ENCODE data around the gene CIBAR2.

The CIBAR2 gene

DNA sequence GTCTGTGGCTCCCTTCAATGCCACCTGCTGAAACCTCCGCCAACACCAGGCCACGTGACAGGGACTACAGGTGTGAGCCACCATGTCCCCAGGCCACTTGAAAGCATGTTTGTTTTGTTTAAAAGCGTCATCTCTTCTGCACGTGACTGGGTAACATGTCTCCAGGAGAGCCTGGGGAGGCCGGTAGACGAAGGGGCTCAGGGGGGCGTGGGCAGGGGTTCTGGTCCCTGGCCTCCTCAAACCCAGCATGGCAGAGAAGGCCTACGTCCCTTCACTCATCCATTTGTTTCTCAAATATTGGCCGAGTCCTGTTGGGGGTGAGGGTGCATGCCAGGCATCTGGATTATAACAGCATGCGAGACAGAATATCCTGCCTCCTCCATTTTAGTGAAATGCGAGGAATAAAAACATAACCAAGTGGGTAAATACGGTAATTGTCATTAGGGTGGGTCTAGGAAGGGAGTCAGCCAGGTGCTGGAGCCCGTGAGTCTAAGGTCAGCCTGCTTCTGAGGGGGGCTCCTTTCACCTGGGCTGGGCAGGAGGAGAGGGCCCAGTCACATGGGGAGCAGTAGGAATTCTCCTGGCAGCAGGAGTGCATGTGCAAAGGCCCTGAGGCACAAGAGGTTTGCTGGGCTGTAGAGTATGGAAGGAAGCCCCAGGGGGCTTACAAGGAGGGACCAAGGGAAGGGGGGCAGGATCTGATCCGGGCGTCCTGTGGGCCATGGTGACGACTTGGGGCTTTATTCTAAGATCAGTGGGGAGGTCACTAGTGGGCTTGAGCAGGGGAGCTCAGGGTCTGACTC lies 26.8 kb upstream of the CIBAR2 start:
- DNase-seq (ENCODE audit: low read depth in 1 of 2, low spot score in 1 of 2) = no peak
- Histone ChIP-seq H3K4me3 (replicated peaks; ENCODE audit: insufficient read depth, low read length) (no peak overlapping the region), H3K27ac (replicated peaks) (no peak overlapping the region), H3K27me3 (ENCODE audit: insufficient read depth, poor library complexity, severe bottlenecking) (peaks cover 33% of the 10 kb centered on the region)
- TF ChIP-seq SPI1 (IDR thresholded peaks at IDR 0.05; ENCODE audit: borderline replicate concordance, low read depth) (no peak), GABPA (IDR thresholded peaks at IDR 0.05; ENCODE audit: low read depth) (no peak), POLR2AphosphoS5 (IDR thresholded peaks at IDR 0.05; ENCODE audit: low read depth) (no peak)
- TF ChIP-seq, protein P1, sequence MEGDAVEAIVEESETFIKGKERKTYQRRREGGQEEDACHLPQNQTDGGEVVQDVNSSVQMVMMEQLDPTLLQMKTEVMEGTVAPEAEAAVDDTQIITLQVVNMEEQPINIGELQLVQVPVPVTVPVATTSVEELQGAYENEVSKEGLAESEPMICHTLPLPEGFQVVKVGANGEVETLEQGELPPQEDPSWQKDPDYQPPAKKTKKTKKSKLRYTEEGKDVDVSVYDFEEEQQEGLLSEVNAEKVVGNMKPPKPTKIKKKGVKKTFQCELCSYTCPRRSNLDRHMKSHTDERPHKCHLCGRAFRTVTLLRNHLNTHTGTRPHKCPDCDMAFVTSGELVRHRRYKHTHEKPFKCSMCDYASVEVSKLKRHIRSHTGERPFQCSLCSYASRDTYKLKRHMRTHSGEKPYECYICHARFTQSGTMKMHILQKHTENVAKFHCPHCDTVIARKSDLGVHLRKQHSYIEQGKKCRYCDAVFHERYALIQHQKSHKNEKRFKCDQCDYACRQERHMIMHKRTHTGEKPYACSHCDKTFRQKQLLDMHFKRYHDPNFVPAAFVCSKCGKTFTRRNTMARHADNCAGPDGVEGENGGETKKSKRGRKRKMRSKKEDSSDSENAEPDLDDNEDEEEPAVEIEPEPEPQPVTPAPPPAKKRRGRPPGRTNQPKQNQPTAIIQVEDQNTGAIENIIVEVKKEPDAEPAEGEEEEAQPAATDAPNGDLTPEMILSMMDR (IDR thresholded peaks at IDR 0.05; ENCODE audit: insufficient read depth, low read length) = no peak
- TF ChIP-seq, protein P2, sequence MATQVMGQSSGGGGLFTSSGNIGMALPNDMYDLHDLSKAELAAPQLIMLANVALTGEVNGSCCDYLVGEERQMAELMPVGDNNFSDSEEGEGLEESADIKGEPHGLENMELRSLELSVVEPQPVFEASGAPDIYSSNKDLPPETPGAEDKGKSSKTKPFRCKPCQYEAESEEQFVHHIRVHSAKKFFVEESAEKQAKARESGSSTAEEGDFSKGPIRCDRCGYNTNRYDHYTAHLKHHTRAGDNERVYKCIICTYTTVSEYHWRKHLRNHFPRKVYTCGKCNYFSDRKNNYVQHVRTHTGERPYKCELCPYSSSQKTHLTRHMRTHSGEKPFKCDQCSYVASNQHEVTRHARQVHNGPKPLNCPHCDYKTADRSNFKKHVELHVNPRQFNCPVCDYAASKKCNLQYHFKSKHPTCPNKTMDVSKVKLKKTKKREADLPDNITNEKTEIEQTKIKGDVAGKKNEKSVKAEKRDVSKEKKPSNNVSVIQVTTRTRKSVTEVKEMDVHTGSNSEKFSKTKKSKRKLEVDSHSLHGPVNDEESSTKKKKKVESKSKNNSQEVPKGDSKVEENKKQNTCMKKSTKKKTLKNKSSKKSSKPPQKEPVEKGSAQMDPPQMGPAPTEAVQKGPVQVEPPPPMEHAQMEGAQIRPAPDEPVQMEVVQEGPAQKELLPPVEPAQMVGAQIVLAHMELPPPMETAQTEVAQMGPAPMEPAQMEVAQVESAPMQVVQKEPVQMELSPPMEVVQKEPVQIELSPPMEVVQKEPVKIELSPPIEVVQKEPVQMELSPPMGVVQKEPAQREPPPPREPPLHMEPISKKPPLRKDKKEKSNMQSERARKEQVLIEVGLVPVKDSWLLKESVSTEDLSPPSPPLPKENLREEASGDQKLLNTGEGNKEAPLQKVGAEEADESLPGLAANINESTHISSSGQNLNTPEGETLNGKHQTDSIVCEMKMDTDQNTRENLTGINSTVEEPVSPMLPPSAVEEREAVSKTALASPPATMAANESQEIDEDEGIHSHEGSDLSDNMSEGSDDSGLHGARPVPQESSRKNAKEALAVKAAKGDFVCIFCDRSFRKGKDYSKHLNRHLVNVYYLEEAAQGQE (IDR thresholded peaks at IDR 0.05; ENCODE audit: insufficient replicate concordance, low read depth) = no peak

DNA sequence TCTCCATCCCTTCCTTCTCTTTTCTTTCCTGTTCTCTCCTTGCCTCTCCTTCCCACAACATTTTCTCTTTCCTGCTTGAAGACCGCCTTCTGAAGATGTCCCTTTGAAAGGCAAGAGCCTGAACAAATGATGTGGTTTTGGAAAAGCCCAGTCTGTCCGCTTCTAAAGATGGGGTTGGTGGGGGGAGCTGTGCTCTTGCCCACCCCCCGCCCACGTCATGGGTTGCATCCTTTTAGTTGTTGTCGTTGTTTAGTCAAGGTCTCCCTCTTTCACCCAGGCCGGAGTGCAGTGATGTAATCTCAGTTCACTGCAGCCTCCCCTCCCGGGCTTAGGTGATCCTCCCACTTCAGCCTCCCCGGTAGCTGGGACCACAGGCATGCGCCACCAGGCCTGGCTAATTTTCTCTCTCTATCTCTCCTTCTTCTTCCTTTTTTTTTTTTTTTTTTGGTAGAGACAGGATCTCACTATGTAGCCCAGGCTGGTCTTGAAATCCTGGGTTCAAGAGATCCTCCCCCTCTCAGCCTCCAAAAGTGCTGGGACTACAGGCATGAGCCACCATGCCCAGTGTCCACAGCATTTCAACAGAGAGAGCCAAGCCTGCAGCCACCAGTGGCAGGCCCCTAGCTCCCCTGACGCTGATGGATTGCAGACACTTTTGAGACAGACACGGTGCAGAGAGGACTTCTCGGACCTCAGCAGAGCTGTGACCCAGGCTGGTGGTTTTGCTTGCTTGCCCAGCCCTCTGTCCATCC lies 26.0 kb upstream of the CIBAR2 start:
- DNase-seq (ENCODE audit: low read depth in 1 of 2, low spot score in 1 of 2) = no peak
- Histone ChIP-seq H3K4me3 (replicated peaks; ENCODE audit: insufficient read depth, low read length) (no peak overlapping the region), H3K27me3 (ENCODE audit: insufficient read depth, poor library complexity, severe bottlenecking) (peaks cover 36% of the 10 kb centered on the region), H3K27ac (replicated peaks) (no peak overlapping the region)
- no peak for TF ChIP-seq POLR2AphosphoS5 (IDR thresholded peaks at IDR 0.05; ENCODE audit: low read depth)
- TF ChIP-seq, protein P1 (IDR thresholded peaks at IDR 0.05; ENCODE audit: insufficient read depth, low read length) = no peak
- no peak for TF ChIP-seq GABPA (IDR thresholded peaks at IDR 0.05; ENCODE audit: low read depth)
- TF ChIP-seq SPI1 (IDR thresholded peaks at IDR 0.05; ENCODE audit: borderline replicate concordance, low read depth) = no peak
- TF ChIP-seq, protein P2 (IDR thresholded peaks at IDR 0.05; ENCODE audit: insufficient replicate concordance, low read depth) = no peak

DNA sequence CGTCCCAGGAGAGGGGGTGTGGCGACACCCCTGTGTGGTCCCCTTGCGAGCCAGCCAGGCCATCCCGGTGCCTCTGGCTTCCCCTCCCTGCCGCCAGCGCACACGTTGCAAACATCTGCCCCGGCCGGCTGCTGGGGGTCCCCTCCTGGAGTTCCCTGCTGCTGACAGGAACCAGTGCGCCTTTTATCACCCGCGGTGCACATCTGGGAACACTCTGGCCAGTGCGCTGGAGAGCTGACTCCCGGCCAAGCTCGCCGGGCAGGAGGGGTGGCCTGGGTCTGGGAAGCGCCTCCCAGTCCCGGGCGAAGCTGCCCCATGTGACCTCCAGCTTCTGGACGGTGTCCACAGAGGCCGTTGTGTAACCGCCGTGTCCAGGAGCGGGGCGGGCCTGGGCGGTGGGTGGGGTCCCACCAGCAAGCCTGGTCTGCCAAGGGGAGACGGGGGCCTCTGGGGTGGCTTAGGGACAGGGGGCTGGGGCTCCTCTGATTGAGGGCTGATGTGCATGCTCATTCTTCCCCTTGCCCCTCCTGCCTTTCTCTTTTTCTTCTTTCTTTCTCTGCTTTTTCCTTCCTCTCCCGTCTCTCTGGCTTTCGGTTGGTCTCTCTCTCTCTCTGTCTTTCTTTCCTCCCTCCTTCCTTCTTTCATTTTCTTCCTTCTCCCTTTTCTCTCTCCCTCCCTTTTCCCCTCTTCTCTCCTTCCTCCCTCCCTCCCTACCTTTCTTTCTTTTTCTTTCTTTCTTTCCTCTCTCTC lies 25.2 kb upstream of the CIBAR2 start:
- Histone ChIP-seq H3K27me3 (ENCODE audit: insufficient read depth, poor library complexity, severe bottlenecking) (peaks cover 33% of the 10 kb centered on the region), H3K27ac (replicated peaks) (no peak overlapping the region), H3K4me3 (replicated peaks; ENCODE audit: insufficient read depth, low read length) (no peak overlapping the region)
- no peak for DNase-seq (ENCODE audit: low read depth in 1 of 2, low spot score in 1 of 2)
- TF ChIP-seq, protein P2 (IDR thresholded peaks at IDR 0.05; ENCODE audit: insufficient replicate concordance, low read depth) = no peak
- TF ChIP-seq GABPA (IDR thresholded peaks at IDR 0.05; ENCODE audit: low read depth) = no peak
- TF ChIP-seq, protein P1 (IDR thresholded peaks at IDR 0.05; ENCODE audit: insufficient read depth, low read length) = no peak
- no peak for TF ChIP-seq SPI1 (IDR thresholded peaks at IDR 0.05; ENCODE audit: borderline replicate concordance, low read depth)
- TF ChIP-seq POLR2AphosphoS5 (IDR thresholded peaks at IDR 0.05; ENCODE audit: low read depth) = no peak

Data from HL-60 (cell line).